Measurements from ENCODE around the gene ZNF536. TPM values are rescaled to one million over a fixed set of nuclear protein-coding genes. Genes with fewer than 3 reads are reported as not detected.

ZNF536 gene
- total RNA-seq, 2 donors from 2014 or later: 0.29 to 0.56 TPM

DNA sequence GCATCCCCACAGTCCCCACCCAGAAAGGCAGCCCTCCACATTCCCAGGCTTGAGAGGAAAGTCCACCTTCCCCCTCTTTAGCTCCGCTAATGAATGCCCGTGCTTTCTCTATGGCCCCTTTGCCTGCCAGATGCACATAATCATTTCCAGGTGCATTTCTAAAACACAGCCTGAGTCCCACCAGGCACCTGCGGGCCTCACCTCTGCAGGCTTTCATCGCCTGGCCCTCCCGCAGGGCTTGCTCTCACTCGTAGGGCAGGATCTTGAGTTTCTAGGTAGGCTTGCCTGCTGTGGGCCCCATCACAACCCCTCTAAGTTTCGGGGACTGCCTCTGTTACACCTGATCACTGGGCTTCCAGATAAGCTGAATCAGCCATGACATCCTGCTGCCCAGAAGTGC, 173.6 kb downstream of the ZNF536 start:
- no peaks in the 10 kb centered on the region for H3K36me3 Mint-ChIP-seq (ENCODE audit: insufficient read depth in 2 of 2)

DNA sequence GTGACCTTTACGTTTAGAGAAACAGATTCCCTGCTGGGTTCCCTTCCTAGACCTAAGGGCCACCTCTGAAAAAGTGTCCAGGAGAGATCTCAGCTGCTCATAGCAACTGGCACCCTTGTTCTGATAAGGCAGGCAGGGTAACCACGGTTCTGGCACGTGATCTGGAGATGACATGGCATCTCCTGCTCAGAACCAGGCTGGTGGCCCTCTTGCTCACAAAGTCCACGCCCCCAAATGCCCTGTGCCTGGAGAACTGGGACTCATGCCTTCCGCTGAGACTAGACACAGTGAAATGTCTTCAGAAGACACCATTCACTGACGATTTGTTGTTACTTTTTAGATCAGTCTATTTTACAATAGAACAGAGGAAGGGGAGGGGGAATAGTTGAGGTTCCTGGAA, 174.1 kb downstream of the ZNF536 start:
- Mint-ChIP-seq H3K27me3 (ENCODE audit: low read depth) (no peaks in the 10 kb centered on the region), H3K9me3 (no peaks in the 10 kb centered on the region), H3K36me3 (ENCODE audit: insufficient read depth in 2 of 2) (no peaks in the 10 kb centered on the region), H3K27ac (no peak overlapping the region), H3K4me1 (ENCODE audit: low read depth) (no peaks in the 10 kb centered on the region), H3K4me3 (no peak overlapping the region)
- DNase-seq (no peak), ATAC-seq (replicated peaks in 1 of 2) (no peak)

More for the DNA sequence above, 173.6 kb downstream of the ZNF536 start:
- Mint-ChIP-seq H3K27me3 (ENCODE audit: low read depth) (no peaks in the 10 kb centered on the region), H3K4me3 (no peak overlapping the region), H3K4me1 (ENCODE audit: low read depth) (no peaks in the 10 kb centered on the region), H3K9me3 (no peaks in the 10 kb centered on the region), H3K27ac (no peak overlapping the region)
- ATAC-seq (replicated peaks in 1 of 2) (no peak), DNase-seq (no peak)

DNA sequence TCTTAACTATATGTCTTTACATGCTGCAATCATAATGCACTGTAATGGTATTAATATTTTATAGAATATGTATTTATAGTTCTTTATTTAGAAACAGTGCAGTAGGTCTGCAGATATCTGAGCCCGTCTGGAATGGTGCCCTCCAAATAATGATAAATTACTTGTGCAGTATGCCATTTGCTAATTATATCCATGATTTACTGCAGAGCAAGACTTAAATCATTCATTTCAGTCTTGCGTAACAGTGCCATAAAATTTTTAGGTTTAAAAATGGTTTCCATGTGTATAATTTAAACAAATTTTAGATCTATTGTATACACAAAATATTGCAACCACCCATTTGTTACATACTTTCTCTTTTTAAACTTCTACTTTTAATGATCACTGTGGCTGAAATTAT, 175.1 kb downstream of the ZNF536 start:
- H3K36me3 Mint-ChIP-seq (ENCODE audit: insufficient read depth in 2 of 2): no peaks in the 10 kb centered on the region
- H3K27ac Mint-ChIP-seq: no peak overlapping the region
- H3K27me3 Mint-ChIP-seq (ENCODE audit: low read depth): no peaks in the 10 kb centered on the region
- DNase-seq: no peak
- no peaks in the 10 kb centered on the region for H3K4me1 Mint-ChIP-seq (ENCODE audit: low read depth)
- no peak for ATAC-seq (replicated peaks in 1 of 2)
- no peaks in the 10 kb centered on the region for H3K9me3 Mint-ChIP-seq
- no peak overlapping the region for H3K4me3 Mint-ChIP-seq

DNA sequence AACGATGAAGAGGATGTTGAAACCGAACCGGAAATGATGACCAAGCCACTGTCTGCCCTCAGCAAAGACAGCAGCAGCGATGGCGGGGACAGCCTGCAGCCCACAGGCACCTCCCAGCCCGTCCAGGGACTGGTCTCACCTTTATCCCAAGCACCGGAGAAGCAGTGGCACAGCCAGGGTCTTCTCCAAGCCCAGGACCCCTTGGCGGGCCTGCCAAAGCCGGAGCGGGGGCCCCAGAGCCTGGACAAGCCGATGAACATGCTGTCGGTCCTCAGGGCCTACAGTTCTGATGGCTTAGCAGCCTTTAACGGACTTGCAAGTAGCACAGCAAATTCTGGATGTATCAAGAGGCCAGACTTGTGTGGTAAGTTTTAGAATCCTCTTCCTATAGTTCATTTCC, 177.0 kb downstream of the ZNF536 start:
- Mint-ChIP-seq H3K4me1 (ENCODE audit: low read depth) (no peaks in the 10 kb centered on the region), H3K27me3 (ENCODE audit: low read depth) (no peaks in the 10 kb centered on the region), H3K27ac (no peak overlapping the region), H3K36me3 (ENCODE audit: insufficient read depth in 2 of 2) (no peaks in the 10 kb centered on the region), H3K9me3 (no peaks in the 10 kb centered on the region), H3K4me3 (no peak overlapping the region)
- ATAC-seq (replicated peaks in 1 of 2) (no peak), DNase-seq (no peak)

DNA sequence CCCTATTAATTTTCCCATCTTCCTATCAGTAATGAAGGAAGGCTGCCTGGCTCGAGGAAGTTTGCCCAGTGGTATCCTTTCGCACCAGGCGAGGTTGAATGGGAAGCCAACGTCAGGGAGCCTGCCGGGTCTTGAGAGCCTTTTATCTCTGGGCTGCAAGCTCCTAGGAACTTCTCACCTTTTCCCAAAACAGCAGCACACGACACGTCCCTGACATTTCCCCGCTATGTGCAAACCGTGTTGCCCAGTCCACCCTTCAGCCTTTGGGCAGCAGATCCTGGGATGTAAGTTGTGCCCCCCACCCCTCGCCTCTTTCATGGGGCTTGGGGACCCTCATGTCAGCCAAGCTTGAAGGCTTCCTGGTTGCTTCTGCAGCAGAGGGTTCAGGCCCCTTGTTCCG, 179.1 kb downstream of the ZNF536 start:
- Mint-ChIP-seq H3K9me3 (no peaks in the 10 kb centered on the region), H3K4me3 (no peak overlapping the region), H3K36me3 (ENCODE audit: insufficient read depth in 2 of 2) (no peaks in the 10 kb centered on the region), H3K27me3 (ENCODE audit: low read depth) (no peaks in the 10 kb centered on the region), H3K4me1 (ENCODE audit: low read depth) (no peaks in the 10 kb centered on the region), H3K27ac (no peak overlapping the region)
- ATAC-seq (replicated peaks in 1 of 2) (no peak), DNase-seq (no peak)

DNA sequence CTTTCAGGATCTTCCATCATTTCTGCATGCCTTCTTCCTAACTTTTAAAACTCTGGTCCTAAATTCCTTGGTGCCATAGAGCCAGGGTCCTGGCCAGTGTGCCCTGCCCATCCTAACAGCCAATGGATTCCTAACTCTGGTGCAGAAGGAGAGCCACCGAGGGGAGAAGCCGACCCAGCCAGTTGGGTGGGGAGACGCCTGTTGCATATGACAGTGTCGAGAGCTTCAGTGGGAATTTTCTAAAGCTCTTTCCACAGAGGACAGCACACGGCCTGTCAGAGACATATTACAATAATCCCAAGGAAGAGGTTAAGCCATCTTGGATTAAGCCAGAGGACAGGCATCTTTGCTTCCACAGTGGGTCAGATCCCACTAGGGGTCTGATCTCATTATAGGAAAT, 180.4 kb downstream of the ZNF536 start:
- no peaks in the 10 kb centered on the region for H3K27me3 Mint-ChIP-seq (ENCODE audit: low read depth)

DNA sequence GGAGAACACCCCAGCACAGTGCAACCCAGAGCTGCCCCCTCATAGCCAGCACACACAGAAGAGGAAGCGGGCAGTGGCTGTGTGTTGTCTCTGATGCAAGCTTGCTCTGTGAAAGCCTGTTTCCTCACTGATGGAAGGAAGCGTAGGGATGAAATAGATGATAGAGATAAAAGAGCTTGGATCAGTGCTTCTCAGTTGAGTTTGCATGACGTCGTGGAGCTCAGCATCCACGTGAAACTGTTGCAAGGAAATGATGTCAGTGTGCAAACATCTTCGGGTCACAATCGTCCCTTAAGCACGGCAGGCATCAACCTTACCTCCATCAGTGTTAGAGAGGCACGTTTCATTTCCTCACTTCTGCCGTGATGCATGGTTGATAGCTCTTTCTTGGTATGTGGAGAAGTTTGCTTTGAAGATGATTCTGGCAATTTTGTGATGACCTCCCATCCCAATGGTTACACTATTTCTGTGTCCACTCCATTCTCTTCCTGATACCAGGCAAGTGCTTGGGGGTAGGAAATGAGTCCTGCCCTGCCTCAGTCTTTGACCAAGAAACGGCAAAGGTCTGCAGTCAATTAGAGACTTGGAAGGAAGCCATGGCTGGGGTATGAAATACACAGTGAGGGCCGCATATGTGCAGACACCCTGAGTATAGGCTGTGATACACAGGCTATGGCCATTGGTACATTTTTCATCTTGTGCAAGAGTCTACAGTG, 183.0 kb downstream of the ZNF536 start:
- ATAC-seq (replicated peaks in 1 of 2) (no peak), DNase-seq (no peak)
- no peaks in the 10 kb centered on the region for H3K27me3 Mint-ChIP-seq (ENCODE audit: low read depth)
- no peaks in the 10 kb centered on the region for H3K4me1 Mint-ChIP-seq (ENCODE audit: low read depth)
- no peaks in the 10 kb centered on the region for H3K36me3 Mint-ChIP-seq (ENCODE audit: insufficient read depth in 2 of 2)
- H3K9me3 Mint-ChIP-seq: no peaks in the 10 kb centered on the region
- H3K4me3 Mint-ChIP-seq: no peak overlapping the region
- no peak overlapping the region for H3K27ac Mint-ChIP-seq

More for the DNA sequence above, 180.4 kb downstream of the ZNF536 start:
- no peaks in the 10 kb centered on the region for H3K36me3 Mint-ChIP-seq (ENCODE audit: insufficient read depth in 2 of 2)
- H3K4me1 Mint-ChIP-seq (ENCODE audit: low read depth): no peaks in the 10 kb centered on the region
- no peaks in the 10 kb centered on the region for H3K9me3 Mint-ChIP-seq
- H3K27ac Mint-ChIP-seq: no peak overlapping the region
- no peak for DNase-seq
- H3K4me3 Mint-ChIP-seq: no peak overlapping the region
- ATAC-seq (replicated peaks in 1 of 2): no peak

DNA sequence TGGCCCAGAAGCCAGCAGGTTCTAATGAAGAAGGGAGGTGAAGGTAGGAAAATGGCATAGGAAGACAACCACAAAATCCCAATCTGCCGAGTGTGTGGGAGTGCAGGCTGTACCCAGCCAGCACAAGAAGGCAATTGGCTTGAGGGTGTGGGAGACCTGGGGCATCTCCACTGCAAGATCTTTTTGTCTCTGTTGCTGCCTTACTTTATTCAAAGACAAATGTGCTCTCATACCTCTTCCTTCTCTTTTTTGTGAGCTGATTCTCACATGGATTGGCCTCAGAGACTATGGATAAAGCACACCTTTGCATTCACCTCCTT, 183.6 kb downstream of the ZNF536 start:
- Mint-ChIP-seq H3K9me3 (no peaks in the 10 kb centered on the region), H3K36me3 (ENCODE audit: insufficient read depth in 2 of 2) (no peaks in the 10 kb centered on the region), H3K4me1 (ENCODE audit: low read depth) (no peaks in the 10 kb centered on the region), H3K27me3 (ENCODE audit: low read depth) (no peaks in the 10 kb centered on the region), H3K4me3 (no peak overlapping the region), H3K27ac (no peak overlapping the region)
- DNase-seq: no peak
- ATAC-seq (replicated peaks in 1 of 2): no peak

DNA sequence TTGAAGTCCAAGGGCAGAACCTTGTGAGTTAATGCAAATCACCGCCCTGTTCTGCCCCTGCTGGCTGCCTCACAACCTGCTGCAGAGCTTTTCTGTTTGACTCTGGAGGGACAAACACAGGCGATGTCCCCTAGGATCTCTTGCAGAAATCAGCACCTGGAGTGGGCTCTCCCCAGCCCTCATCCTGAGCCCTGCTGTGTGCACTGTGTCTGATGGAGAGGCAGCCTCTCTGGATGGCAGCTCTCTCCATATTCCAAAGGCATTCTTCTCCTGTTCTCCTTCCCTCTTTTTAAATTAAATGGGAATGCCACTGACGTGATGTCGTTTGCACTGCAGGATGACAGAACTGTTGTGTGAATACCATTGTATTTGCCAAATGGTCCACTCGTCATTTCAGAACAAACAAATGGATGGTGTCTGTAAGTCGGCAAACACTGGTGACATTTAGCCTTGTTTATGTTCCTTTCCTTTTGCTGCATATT, 184.1 kb downstream of the ZNF536 start:
- H3K27ac Mint-ChIP-seq: no peak overlapping the region

DNA sequence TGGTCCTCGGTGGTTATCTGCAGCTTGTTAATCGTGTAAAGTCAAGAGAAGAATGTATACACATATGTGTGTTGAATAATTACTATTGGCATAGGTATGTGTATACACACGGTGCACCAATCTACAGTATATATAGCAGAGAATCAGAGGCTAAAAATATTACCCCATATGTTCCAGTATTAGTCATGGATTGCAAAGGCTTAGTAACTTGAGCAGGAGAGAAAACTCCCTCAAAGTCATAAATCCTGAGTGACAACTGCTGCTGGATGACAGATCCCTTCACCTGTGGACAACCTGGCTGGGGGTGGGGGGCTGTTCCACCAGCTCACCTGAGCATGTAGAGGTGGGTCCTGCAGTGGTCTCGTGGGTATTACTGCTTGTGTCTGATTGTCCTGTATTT, 185.0 kb downstream of the ZNF536 start:
- no peaks in the 10 kb centered on the region for H3K36me3 Mint-ChIP-seq (ENCODE audit: insufficient read depth in 2 of 2)
- no peaks in the 10 kb centered on the region for H3K27me3 Mint-ChIP-seq (ENCODE audit: low read depth)
- no peak overlapping the region for H3K27ac Mint-ChIP-seq
- H3K4me3 Mint-ChIP-seq: no peak overlapping the region
- DNase-seq (no peak), ATAC-seq (replicated peaks in 1 of 2) (no peak)
- no peaks in the 10 kb centered on the region for H3K4me1 Mint-ChIP-seq (ENCODE audit: low read depth)
- no peaks in the 10 kb centered on the region for H3K9me3 Mint-ChIP-seq

More for the DNA sequence above, 184.1 kb downstream of the ZNF536 start:
- no peak for DNase-seq
- Mint-ChIP-seq H3K36me3 (ENCODE audit: insufficient read depth in 2 of 2) (no peaks in the 10 kb centered on the region), H3K9me3 (no peaks in the 10 kb centered on the region), H3K4me1 (ENCODE audit: low read depth) (no peaks in the 10 kb centered on the region), H3K4me3 (no peak overlapping the region), H3K27me3 (ENCODE audit: low read depth) (no peaks in the 10 kb centered on the region)
- no peak for ATAC-seq (replicated peaks in 1 of 2)

DNA sequence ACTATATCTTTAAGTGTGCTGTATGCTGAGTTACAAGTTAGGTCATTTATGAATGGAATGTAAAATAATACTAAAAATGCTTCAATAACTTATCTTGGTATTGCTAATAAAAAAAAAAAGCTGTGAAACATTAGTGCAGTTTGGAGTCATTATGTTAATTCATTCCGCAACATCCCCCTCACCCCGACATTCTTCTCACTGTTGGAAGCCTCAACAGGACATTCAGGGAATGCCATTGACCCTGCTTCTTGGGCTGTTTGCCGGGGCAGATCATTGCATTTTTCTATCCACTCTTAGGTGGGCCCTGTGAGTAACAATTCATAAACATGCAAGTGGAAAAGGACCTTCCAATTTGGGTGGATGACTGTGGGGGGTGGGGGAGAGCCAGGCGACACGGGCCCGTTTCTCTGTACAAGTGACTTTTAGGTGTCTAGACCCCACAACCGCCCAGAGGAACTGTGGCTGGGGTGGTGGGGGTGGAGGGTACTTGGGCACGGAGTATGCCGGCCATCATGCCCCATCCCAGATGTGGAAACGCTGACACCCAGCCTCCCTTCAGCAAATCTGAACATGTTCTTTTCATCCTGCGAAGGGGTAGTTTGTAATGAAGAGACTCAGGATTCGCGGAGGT, 185.9 kb downstream of the ZNF536 start:
- no peak overlapping the region for H3K27ac Mint-ChIP-seq
- no peak for ATAC-seq (replicated peaks in 1 of 2)
- no peaks in the 10 kb centered on the region for H3K9me3 Mint-ChIP-seq
- no peaks in the 10 kb centered on the region for H3K27me3 Mint-ChIP-seq (ENCODE audit: low read depth)
- no peak overlapping the region for H3K4me3 Mint-ChIP-seq
- DNase-seq: no peak
- no peaks in the 10 kb centered on the region for H3K4me1 Mint-ChIP-seq (ENCODE audit: low read depth)
- no peaks in the 10 kb centered on the region for H3K36me3 Mint-ChIP-seq (ENCODE audit: insufficient read depth in 2 of 2)

DNA sequence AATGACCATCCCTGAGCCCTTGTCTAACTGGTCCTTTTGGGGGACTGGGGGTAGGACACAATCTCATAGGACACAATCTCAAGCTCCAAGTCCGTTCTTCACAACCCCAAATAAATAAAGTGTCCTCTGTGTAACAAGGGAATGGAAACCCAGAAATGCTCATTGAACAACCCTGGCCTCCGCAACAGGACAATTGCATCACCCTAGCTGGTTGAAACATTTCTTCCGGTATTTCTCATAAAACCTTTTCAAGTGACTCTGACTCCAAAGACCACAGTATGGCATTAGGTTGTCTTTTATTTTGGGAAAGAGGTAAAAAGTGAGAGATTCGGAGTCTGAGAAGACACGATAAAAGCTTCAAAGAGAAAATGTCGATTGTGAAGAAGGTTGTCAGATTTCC, 186.6 kb downstream of the ZNF536 start:
- no peak overlapping the region for H3K4me3 Mint-ChIP-seq
- H3K27ac Mint-ChIP-seq: no peak overlapping the region
- no peaks in the 10 kb centered on the region for H3K9me3 Mint-ChIP-seq
- no peak for ATAC-seq (replicated peaks in 1 of 2)
- no peak for DNase-seq
- H3K27me3 Mint-ChIP-seq (ENCODE audit: low read depth): no peaks in the 10 kb centered on the region
- H3K36me3 Mint-ChIP-seq (ENCODE audit: insufficient read depth in 2 of 2): no peaks in the 10 kb centered on the region
- no peaks in the 10 kb centered on the region for H3K4me1 Mint-ChIP-seq (ENCODE audit: low read depth)

DNA sequence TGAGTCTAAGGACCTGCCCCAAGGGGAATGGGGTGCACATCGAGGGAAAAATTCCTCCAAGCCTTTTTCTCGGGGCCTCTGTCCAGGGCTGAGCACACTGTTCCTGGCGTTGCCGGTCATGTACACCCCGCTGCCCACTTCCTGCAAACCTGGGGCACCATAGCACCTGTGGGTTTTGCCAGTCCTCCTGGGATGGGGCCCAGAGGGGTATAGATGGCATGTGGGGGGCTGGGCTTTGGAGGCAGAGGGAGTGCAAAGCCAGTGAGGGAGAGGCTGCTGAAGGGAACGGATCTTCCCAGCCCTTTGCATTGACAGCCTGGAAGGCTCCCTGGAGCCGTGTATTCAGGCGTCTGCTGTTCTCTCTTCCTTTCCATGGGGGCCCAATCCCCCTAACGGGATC, 187.3 kb downstream of the ZNF536 start:
- Mint-ChIP-seq H3K27me3 (ENCODE audit: low read depth) (no peaks in the 10 kb centered on the region), H3K4me1 (ENCODE audit: low read depth) (no peaks in the 10 kb centered on the region), H3K27ac (no peak overlapping the region), H3K9me3 (no peaks in the 10 kb centered on the region), H3K36me3 (ENCODE audit: insufficient read depth in 2 of 2) (no peaks in the 10 kb centered on the region), H3K4me3 (no peak overlapping the region)
- DNase-seq (no peak), ATAC-seq (replicated peaks in 1 of 2) (no peak)

DNA sequence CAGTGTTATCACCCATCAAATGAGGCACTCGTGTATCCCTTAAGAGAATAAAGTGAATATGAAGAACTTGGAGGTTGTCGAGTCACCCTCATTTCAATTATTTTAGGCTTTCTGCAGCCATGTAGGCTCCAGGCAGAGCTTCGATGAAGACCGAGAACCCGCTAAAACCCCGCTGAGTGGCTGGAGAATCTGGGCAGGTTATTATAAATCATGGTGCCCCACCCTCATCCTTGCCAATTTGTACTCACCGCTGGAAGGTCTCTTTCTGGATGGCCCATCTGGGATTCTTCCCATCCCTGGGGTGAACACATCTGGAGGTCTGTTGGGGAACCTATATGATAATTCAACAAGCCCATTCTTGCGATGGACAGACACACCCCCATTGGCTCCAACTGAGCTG, 190.8 kb downstream of the ZNF536 start:
- no peaks in the 10 kb centered on the region for H3K36me3 Mint-ChIP-seq (ENCODE audit: insufficient read depth in 2 of 2)
- DNase-seq: no peak
- H3K4me1 Mint-ChIP-seq (ENCODE audit: low read depth): no peaks in the 10 kb centered on the region
- no peak overlapping the region for H3K27ac Mint-ChIP-seq
- no peak for ATAC-seq (replicated peaks in 1 of 2)
- no peak overlapping the region for H3K4me3 Mint-ChIP-seq
- no peaks in the 10 kb centered on the region for H3K9me3 Mint-ChIP-seq
- H3K27me3 Mint-ChIP-seq (ENCODE audit: low read depth): no peaks in the 10 kb centered on the region
